Frontal cortex (tissue), 4 donors: ENCODE measurements around the gene ADRA2C. TPM values are rescaled to one million over a fixed set of nuclear protein-coding genes. Genes with fewer than 3 reads are reported as not detected.
A peak's percentile ranks its signal among the peaks of the same experiment; 100 is the strongest.

Experiments used
- DNase-seq, 2 donors: peaks; one replicate each; pipeline ENCODE4 v3.0.0; 2012; ENCODE audit warnings: low spot score in 2 of 2
- FAIRE-seq: peaks from 2 replicates; lab custom pipeline; 2012; peaks lifted over from hg19 to GRCh38; lab: Jason Lieb, UNC
- total RNA-seq: library from RNA; depleted of rRNA; stranded (reverse); fragments of >200 nt; gene quantifications from one replicate; pipeline ENCODE4 v1.2.3, GENCODE V29; 2014
- donor health status: control.
- donor health status: control.
- donor health status: control.

ADRA2C gene
- total RNA-seq, 1 donor from 2014 or later: 3.7 TPM

GRCh38 chr4:3773552-3774001 is 7.4 kb downstream of the ADRA2C start:
- no peak for DNase-seq

GRCh38 chr4:3774253-3774883 is 8.2 kb downstream of the ADRA2C start:
- FAIRE-seq: no peak

More at GRCh38 chr4:3773552-3774001, 7.4 kb downstream of the ADRA2C start:
- no peak for FAIRE-seq

GRCh38 chr4:3775005-3775404 is 8.8 kb downstream of the ADRA2C start:
- DNase-seq (no peak), FAIRE-seq (no peak)

More at GRCh38 chr4:3774253-3774883, 8.2 kb downstream of the ADRA2C start:
- no peak for DNase-seq

- DNase-seq (no peak), FAIRE-seq (no peak)
Measured at GRCh38 chr4:3775576-3775975, 9.4 kb downstream of the ADRA2C start.

GRCh38 chr4:3776166-3777032 is 10.2 kb downstream of the ADRA2C start:
- FAIRE-seq (no peak), DNase-seq (no peak)

GRCh38 chr4:3777033-3777390 is 10.8 kb downstream of the ADRA2C start:
- FAIRE-seq (no peak), DNase-seq (no peak)

- no peak for DNase-seq
- no peak for FAIRE-seq
Measured at GRCh38 chr4:3777669-3778068, 11.5 kb downstream of the ADRA2C start.

GRCh38 chr4:3779509-3779908 is 13.3 kb downstream of the ADRA2C start:
- DNase-seq (no peak), FAIRE-seq (no peak)

GRCh38 chr4:3780347-3781171 is 14.4 kb downstream of the ADRA2C start:
- no peak for DNase-seq
- FAIRE-seq: no peak

GRCh38 chr4:3781193-3781886 is 15.2 kb downstream of the ADRA2C start:
- DNase-seq: no peak
- FAIRE-seq: no peak

GRCh38 chr4:3781997-3782930 is 16.1 kb downstream of the ADRA2C start:
- FAIRE-seq (no peak), DNase-seq (no peak)

- no peak for DNase-seq
- FAIRE-seq: no peak
Measured at GRCh38 chr4:3783693-3784306, 17.6 kb downstream of the ADRA2C start.

GRCh38 chr4:3784454-3785291 is 18.5 kb downstream of the ADRA2C start:
- FAIRE-seq: no peak
- no peak for DNase-seq

GRCh38 chr4:3785292-3785565 is 19.0 kb downstream of the ADRA2C start:
- FAIRE-seq (no peak), DNase-seq (no peak)

GRCh38 chr4:3786196-3786869 is 20.1 kb downstream of the ADRA2C start:
- DNase-seq (peak; percentile 70 to 76), FAIRE-seq (no peak)

GRCh38 chr4:3787489-3788365 is 21.5 kb downstream of the ADRA2C start:
- FAIRE-seq: no peak
- DNase-seq: no peak
